H9 (cell line): ENCODE measurements around the gene ZNF280D. TPM values are rescaled to one million over a fixed set of nuclear protein-coding genes. Genes with fewer than 3 reads are reported as not detected.

ENCODE experiments used
- DNase-seq: peaks from one replicate; pipeline ENCODE4 v3.0.0-alpha.2; 2017
- H2AFZ ChIP-seq: one replicate; pipeline ENCODE4 v1.6.1; 2013; ENCODE audit warnings: mild to moderate bottlenecking, low read length, control low read depth, moderate library complexity
- H2AK5ac ChIP-seq: 2 replicates; pipeline ENCODE4 v1.6.1; 2013; ENCODE audit warnings: low read length, control low read depth, mixed read lengths; ENCODE audit not compliant: insufficient read length
- H2BK120ac ChIP-seq: one replicate; pipeline ENCODE4 v1.6.1; 2013; ENCODE audit warnings: low read depth, mild to moderate bottlenecking, low read length, control low read depth, inconsistent platforms; ENCODE audit not compliant: poor library complexity, severe bottlenecking
- H2BK12ac ChIP-seq: 2 replicates; pipeline ENCODE4 v1.6.1; 2013; ENCODE audit warnings: low read length, control low read depth, mixed read lengths, low read depth; ENCODE audit not compliant: insufficient read length
- H2BK15ac ChIP-seq: 2 replicates; pipeline ENCODE4 v1.6.1; 2013; ENCODE audit warnings: low read depth, low read length, control low read depth
- H2BK20ac ChIP-seq: one replicate; pipeline ENCODE4 v1.6.1; 2013; ENCODE audit warnings: low read depth, mild to moderate bottlenecking, low read length, control low read depth, inconsistent platforms; ENCODE audit not compliant: poor library complexity, severe bottlenecking
- H2BK5ac ChIP-seq: 2 replicates; pipeline ENCODE4 v1.6.1; 2013; ENCODE audit warnings: low read length, control low read depth, mixed read lengths; ENCODE audit not compliant: insufficient read length
- H3K14ac ChIP-seq: 2 replicates; pipeline ENCODE4 v1.6.1; 2013; ENCODE audit warnings: low read length, control low read depth; ENCODE audit not compliant: insufficient read depth
- H3K18ac ChIP-seq: 2 replicates; pipeline ENCODE4 v1.6.1; 2013; ENCODE audit warnings: low read depth, mild to moderate bottlenecking, mixed read lengths, low read length, control low read depth; ENCODE audit not compliant: insufficient read length
- H3K23ac ChIP-seq: 2 replicates; pipeline ENCODE4 v1.6.1; 2013; ENCODE audit warnings: low read length, control low read depth, mixed read lengths, low read depth; ENCODE audit not compliant: insufficient read length
- H3K23me2 ChIP-seq: 2 replicates; pipeline ENCODE4 v1.6.1; 2013; ENCODE audit warnings: low read depth, mild to moderate bottlenecking, mixed read lengths, low read length, control low read depth; ENCODE audit not compliant: insufficient read length, poor library complexity, severe bottlenecking
- H3K27ac ChIP-seq: 2 replicates; pipeline ENCODE4 v1.5.1; 2013; ENCODE audit warnings: low read length, control low read depth, mixed read lengths, low read depth; ENCODE audit not compliant: insufficient read length
- H3K27me3 ChIP-seq: 2 replicates; pipeline ENCODE4 v1.6.1; 2013; ENCODE audit warnings: low read length, control low read depth, inconsistent platforms; ENCODE audit not compliant: insufficient read depth
- H3K4ac ChIP-seq: 2 replicates; pipeline ENCODE4 v1.6.1; 2013; ENCODE audit warnings: low read depth, mild to moderate bottlenecking, control low read depth, inconsistent platforms, low read length, moderate library complexity
- H3K4me1 ChIP-seq: 2 replicates; pipeline ENCODE4 v1.6.1; 2013; ENCODE audit warnings: low read length, control low read depth, inconsistent platforms; ENCODE audit not compliant: insufficient read depth
- H3K4me2 ChIP-seq: 2 replicates; pipeline ENCODE4 v1.6.1; 2013; ENCODE audit warnings: low read length, control low read depth, mixed read lengths; ENCODE audit not compliant: insufficient read length, insufficient read depth
- H3K56ac ChIP-seq: 2 replicates; pipeline ENCODE4 v1.6.1; 2013; ENCODE audit warnings: low read depth, mild to moderate bottlenecking, mixed read lengths, low read length, control low read depth; ENCODE audit not compliant: insufficient read length
- H3K79me1 ChIP-seq: 2 replicates; pipeline ENCODE4 v1.6.1; 2013; ENCODE audit warnings: low read depth, mild to moderate bottlenecking, moderate library complexity, low read length, control low read depth, inconsistent platforms; ENCODE audit not compliant: insufficient read depth, poor library complexity, severe bottlenecking
- H3K79me2 ChIP-seq: 2 replicates; pipeline ENCODE4 v1.6.1; 2013; ENCODE audit warnings: low read length, control low read depth, inconsistent platforms; ENCODE audit not compliant: insufficient read depth
- H3K9ac ChIP-seq: 2 replicates; pipeline ENCODE4 v1.6.1; 2013; ENCODE audit warnings: low read length, control low read depth, mixed read lengths; ENCODE audit not compliant: insufficient read length; ENCODE audit errors: extremely low read depth
- H3K9me3 ChIP-seq: one replicate; pipeline ENCODE4 v1.6.1; 2013; ENCODE audit warnings: low read depth, low read length, inconsistent platforms; ENCODE audit not compliant: control insufficient read depth
- H3T11ph ChIP-seq: one replicate; pipeline ENCODE4 v1.6.1; 2013; ENCODE audit warnings: mild to moderate bottlenecking, low read length, control low read depth, inconsistent platforms
- H4K20me1 ChIP-seq: one replicate; pipeline ENCODE4 v1.6.1; 2013; ENCODE audit not compliant: control insufficient read depth, insufficient read length, insufficient read depth
- H4K5ac ChIP-seq: 2 replicates; pipeline ENCODE4 v1.6.1; 2013; ENCODE audit warnings: low read depth, mild to moderate bottlenecking, mixed read lengths, low read length, control low read depth; ENCODE audit not compliant: insufficient read length
- H4K8ac ChIP-seq: replicated peaks from 2 replicates; pipeline ENCODE4 v1.6.1; 2013; ENCODE audit warnings: low read length, control low read depth, mixed read lengths, low read depth; ENCODE audit not compliant: insufficient read length
- H4K91ac ChIP-seq: 2 replicates; pipeline ENCODE4 v1.6.1; 2013; ENCODE audit warnings: low read depth, mild to moderate bottlenecking, moderate library complexity, mixed read lengths, low read length, control low read depth; ENCODE audit not compliant: insufficient read length
- H3K27ac Mint-ChIP-seq, 3 experiments: 2 replicates in 2 of 3; 3 replicates in 1 of 3; pipeline ENCODE4 v1.8.0; 2020 to 2021; ENCODE audit warnings: mixed read lengths in 3 of 3, mild to moderate bottlenecking in 1 of 3, moderate library complexity in 1 of 3
- H3K27me3 Mint-ChIP-seq: 2 replicates; pipeline ENCODE4 v1.8.0; 2021; ENCODE audit warnings: low read depth, mild to moderate bottlenecking, moderate library complexity, mixed read lengths
- H3K36me3 Mint-ChIP-seq, 3 experiments: 2 replicates in 2 of 3; 3 replicates in 1 of 3; pipeline ENCODE4 v1.8.0; 2020 to 2021; ENCODE audit warnings: low read depth in 3 of 3, mixed read lengths in 3 of 3; ENCODE audit not compliant: insufficient read depth in 1 of 3
- H3K4me1 Mint-ChIP-seq, 2 experiments: 2 replicates each; pipeline ENCODE4 v1.8.0; 2020; ENCODE audit warnings: mixed read lengths in 2 of 2
- H3K4me3 Mint-ChIP-seq, 2 experiments: 2 replicates in 1 of 2; 3 replicates in 1 of 2; pipeline ENCODE4 v1.8.0; 2020 to 2021; ENCODE audit warnings: mild to moderate bottlenecking in 2 of 2, mixed read lengths in 2 of 2, moderate library complexity in 1 of 2
- H3K9me3 Mint-ChIP-seq, 2 experiments: 2 replicates in 1 of 2; 3 replicates in 1 of 2; pipeline ENCODE4 v1.8.0; 2020; ENCODE audit warnings: mild to moderate bottlenecking in 2 of 2, mixed read lengths in 2 of 2, moderate library complexity in 1 of 2
- CTCF ChIP-seq: fragments of 200-600 bp; sonication (generic); conservative IDR thresholded peaks from 3 replicates; pipeline ENCODE4 v1.8.0; 2021; ENCODE audit warnings: antibody characterized with exemption, mild to moderate bottlenecking
- WGBS: extraction: QIAGEN DNeasy Blood & Tissue Kit; methylation state at CpG from one replicate; pipeline ENCODE4 v1.1.7; 2013; ENCODE audit warnings: missing lambda C conversion rate, low lambda C conversion rate, mixed read lengths; ENCODE audit not compliant: insufficient read length; ENCODE audit errors: extremely low coverage; 5-methylcytosine and 5-hydroxymethylcytosine counted together
- total RNA-seq: library from RNA; stranded (reverse); gene quantifications from 2 replicates; pipeline ENCODE4 v1.2.1, GENCODE V29; 2021

The ZNF280D gene
- total RNA-seq, 1 experiment from 2014 or later: 5.7 TPM

- Histone ChIP-seq H3K56ac (no peak overlapping the region), H4K20me1 (no peaks in the 10 kb centered on the region), H4K91ac (no peak overlapping the region), H3K23ac (no peak overlapping the region), H3K23me2 (no peaks in the 10 kb centered on the region), H2BK5ac (no peak overlapping the region), H2BK20ac (no peak overlapping the region), H3K14ac (no peak overlapping the region), H2BK15ac (no peak overlapping the region), H2AFZ (no peak overlapping the region), H3K79me2 (no peaks in the 10 kb centered on the region), H3K18ac (no peak overlapping the region), H2AK5ac (no peak overlapping the region), H3K4ac (no peak overlapping the region), H4K5ac (no peak overlapping the region), H3K4me1 (no peaks in the 10 kb centered on the region), H2BK12ac (no peak overlapping the region), H3K27me3 (no peaks in the 10 kb centered on the region), H3K9me3 (no peaks in the 10 kb centered on the region), H3K9ac (no peak overlapping the region), H4K8ac (no peak overlapping the region), H3K4me2 (no peak overlapping the region), H3T11ph (no peak overlapping the region), H2BK120ac (no peak overlapping the region), H3K79me1 (no peaks in the 10 kb centered on the region), H3K27ac (no peak overlapping the region)
- Mint-ChIP-seq H3K36me3 (no peaks in the 10 kb centered on the region), H3K4me3 (no peak overlapping the region), H3K9me3 (no peaks in the 10 kb centered on the region), H3K27me3 (no peaks in the 10 kb centered on the region), H3K4me1 (no peaks in the 10 kb centered on the region), H3K27ac (no peak overlapping the region)
- TF ChIP-seq CTCF: no peak
- no peak for DNase-seq
- WGBS: no CpG with 5 or more reads among the region's 1 CpG
Measured at GRCh38 chr15:56749982-56750381, 16.7 kb upstream of the ZNF280D start.
